HFF-Myc (cell line): Measurements from ENCODE around the gene SPP2.

Source experiments
- DNase-seq: peaks from one replicate; pipeline ENCODE4 v3.0.0-alpha.2; 2011; ENCODE audit warnings: low read depth; ENCODE audit errors: extremely low read depth
- H3K4me3 ChIP-seq: replicated peaks from 2 replicates; pipeline ENCODE4 v1.5.1; 2011; ENCODE audit warnings: low read depth, mild to moderate bottlenecking, control low read depth, low read length
- TF ChIP-seq, protein P1 (sequence below): IDR thresholded peaks from 2 replicates; pipeline ENCODE4 v1.5.1; 2012; ENCODE audit warnings: mild to moderate bottlenecking, low read depth, low read length, control low read depth; ENCODE audit errors: missing control alignments

SPP2 gene

DNA sequence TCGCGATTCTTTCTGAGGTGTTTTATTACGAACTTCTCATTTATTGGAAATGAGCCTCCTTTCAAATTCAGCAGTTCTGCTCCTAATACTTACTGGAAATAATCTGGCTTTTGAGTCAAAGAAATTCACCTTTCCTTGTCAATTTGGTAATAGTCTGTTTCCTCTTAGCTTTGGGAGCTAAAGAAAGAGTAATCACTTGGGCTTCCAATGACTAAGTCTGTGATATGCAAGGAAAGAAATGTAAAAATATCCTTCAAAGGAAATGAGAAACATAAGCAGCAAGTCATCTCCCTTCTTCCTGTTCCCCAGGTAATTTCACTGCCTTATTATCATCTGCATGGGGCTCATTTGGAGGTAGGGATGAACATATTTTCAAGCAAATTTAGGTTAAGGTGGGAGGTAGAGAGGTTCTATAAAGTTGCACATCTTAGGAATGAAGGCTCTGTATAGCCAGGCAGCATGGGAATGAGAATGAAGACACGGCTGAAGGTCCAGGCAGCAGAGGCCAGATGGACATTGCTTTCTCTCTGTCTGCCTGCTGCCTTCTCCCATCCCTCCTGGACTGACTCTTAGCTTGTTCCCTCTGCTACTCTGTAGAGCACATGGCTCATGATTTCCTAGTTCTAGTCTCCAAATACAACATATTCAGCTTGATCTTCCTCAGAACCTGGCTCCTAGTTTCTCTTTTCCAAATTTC lies 1.0 kb downstream of the SPP2 start:
- DNase-seq = no peak
- TF ChIP-seq, protein P1, sequence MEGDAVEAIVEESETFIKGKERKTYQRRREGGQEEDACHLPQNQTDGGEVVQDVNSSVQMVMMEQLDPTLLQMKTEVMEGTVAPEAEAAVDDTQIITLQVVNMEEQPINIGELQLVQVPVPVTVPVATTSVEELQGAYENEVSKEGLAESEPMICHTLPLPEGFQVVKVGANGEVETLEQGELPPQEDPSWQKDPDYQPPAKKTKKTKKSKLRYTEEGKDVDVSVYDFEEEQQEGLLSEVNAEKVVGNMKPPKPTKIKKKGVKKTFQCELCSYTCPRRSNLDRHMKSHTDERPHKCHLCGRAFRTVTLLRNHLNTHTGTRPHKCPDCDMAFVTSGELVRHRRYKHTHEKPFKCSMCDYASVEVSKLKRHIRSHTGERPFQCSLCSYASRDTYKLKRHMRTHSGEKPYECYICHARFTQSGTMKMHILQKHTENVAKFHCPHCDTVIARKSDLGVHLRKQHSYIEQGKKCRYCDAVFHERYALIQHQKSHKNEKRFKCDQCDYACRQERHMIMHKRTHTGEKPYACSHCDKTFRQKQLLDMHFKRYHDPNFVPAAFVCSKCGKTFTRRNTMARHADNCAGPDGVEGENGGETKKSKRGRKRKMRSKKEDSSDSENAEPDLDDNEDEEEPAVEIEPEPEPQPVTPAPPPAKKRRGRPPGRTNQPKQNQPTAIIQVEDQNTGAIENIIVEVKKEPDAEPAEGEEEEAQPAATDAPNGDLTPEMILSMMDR = no peak
- H3K4me3 ChIP-seq = no peak overlapping the region

DNA sequence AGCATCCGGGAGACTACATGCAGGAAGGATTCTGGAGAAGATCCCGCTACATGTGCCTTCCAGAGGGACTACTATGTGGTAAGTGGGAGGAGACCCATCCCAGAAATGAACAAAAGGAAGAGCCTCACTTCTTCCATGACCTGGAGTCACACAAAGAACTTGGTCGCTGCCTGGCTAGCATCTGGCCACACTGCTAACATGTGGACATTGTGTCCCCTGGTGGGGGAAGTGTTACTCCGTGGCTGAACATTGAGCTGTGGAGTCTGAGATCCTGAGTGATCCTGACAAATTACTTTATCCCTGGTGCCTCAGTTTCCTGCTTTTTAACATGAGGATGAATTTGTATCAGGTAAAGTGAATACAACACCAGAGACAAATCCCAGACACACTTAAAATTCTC lies 8.4 kb downstream of the SPP2 start:
- H3K4me3 ChIP-seq = no peak overlapping the region
- no peak for DNase-seq
- TF ChIP-seq, protein P1 = peak; percentile 8

DNA sequence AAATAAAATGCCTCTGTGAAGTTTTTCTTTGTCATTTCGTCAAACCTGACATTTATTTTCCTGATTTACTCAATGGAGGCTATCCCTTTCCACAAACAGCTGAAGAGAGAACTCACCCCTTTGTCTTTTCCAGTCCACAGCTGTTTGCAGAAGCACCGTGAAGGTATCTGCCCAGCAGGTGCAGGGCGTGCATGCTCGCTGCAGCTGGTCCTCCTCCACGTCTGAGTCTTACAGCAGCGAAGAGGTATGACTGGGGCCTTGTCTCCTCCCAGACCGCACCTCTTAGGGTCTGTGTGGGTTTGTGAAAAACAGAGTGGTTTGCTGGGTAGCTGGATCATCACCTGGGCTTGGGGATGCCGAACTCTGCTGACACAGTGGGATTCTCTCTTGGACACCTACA lies 9.7 kb downstream of the SPP2 start:
- no peak for DNase-seq
- no peak overlapping the region for H3K4me3 ChIP-seq
- TF ChIP-seq, protein P1 = no peak

DNA sequence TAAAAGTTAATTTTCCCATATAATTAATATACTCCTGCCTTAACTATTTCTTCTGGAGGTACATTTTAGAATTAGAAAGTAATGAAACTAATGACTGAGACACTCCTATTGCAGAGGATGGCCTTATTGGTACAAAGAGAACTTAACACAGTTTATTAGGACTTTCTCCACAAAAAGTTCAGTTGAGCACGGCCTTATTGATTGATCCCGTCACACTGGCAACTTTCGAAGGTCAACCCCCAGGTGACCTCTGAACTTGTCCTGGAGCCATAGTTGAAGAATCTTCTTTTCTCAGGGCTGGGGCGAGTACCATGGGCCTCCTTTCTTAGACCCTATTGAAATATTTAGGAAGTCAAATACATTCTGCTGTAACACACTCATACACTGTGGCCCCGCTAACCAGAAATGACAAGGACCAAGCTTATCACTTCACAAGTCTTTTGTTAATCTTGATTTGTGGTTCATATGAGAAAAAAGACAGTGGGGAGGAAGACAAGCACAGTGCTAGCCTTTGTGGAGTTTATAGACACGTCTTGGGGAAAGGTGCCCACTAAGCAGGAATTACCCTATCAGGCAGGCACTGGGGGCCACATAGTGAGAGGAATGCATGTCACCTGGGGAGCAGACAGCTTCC lies 11.2 kb downstream of the SPP2 start:
- H3K4me3 ChIP-seq = no peak overlapping the region
- no peak for DNase-seq
- TF ChIP-seq, protein P1 = no peak

- DNase-seq = no peak
- H3K4me3 ChIP-seq = no peak overlapping the region
- TF ChIP-seq, protein P1 = no peak
These were observed 16.1 kb downstream of the SPP2 start for GRCh38 chr2:234066587-234066986.

DNA sequence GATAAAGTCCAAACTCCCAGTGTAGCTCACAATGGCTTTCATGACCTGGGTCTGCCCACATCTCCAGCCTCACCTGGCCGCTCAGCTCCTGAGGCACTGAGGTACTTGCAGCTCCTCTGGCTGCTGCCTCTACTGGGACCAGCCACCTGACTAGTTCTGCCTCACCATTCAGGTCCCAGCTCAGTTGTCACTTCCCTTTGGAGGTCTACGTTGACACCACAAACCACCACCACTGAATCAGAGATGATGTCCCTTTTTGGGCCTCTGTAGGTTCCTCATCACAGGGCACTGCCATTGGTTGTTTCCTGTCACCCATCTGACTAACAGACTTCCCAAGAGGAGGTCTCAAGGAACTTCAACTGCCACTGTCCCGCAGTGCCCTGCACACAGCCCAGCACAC lies 21.2 kb downstream of the SPP2 start:
- no peak overlapping the region for H3K4me3 ChIP-seq
- TF ChIP-seq, protein P1 = no peak
- no peak for DNase-seq

GRCh38 chr2:234072454-234072853 lies 22.0 kb downstream of the SPP2 start:
- TF ChIP-seq, protein P1 = no peak
- no peak for DNase-seq
- no peak overlapping the region for H3K4me3 ChIP-seq
